A549 (cell line): ENCODE measurements around the gene TMEM156. TPM values are rescaled to one million over a fixed set of nuclear protein-coding genes. Genes with fewer than 3 reads are reported as not detected.

ENCODE experiments used
- ATAC-seq, 2 experiments: fragments of 200-7000 bp in 1 of 2; fragments of >200 bp in 1 of 2; cut with Nextera tagmentation in 1 of 2; cut with Tn5 transposase in 1 of 2; 3 replicates each; pipeline versions ENCODE4 v1.8.0 to v1.9.1; 2018 to 2020; ENCODE audit warnings: mild to moderate bottlenecking in 1 of 2, moderate library complexity in 1 of 2
- CTCF ChIA-PET: fragments of 300-600 bp; sonication (Branson Sonifier 250); formaldehyde crosslinking; extraction: SDS; loops from one replicate; lab custom pipeline; 2021; ENCODE audit warnings: antibody characterized with exemption, inconsistent platforms; lab: Yijun Ruan, JAX
- POLR2A ChIA-PET: fragments of 350-600 bp; formaldehyde crosslinking; extraction: SDS; loops from one replicate; lab custom pipeline; 2021; ENCODE audit warnings: antibody characterized with exemption, inconsistent platforms; lab: Yijun Ruan, JAX
- DNase-seq, 2 experiments: peaks; one replicate each; pipeline versions ENCODE4 v3.0.0 to v3.0.0-alpha.2; 2011 to 2016; ENCODE audit warnings: low read depth in 1 of 2, low spot score in 1 of 2
- FAIRE-seq: peaks from 2 replicates; lab custom pipeline; 2011; peaks lifted over from hg19 to GRCh38; lab: Jason Lieb, UNC
- H3K27ac ChIP-seq, 2 experiments: fragments of >200 bp; sonication (Bioruptor Twin); formaldehyde crosslinking; 3 replicates each; pipeline ENCODE4 v1.5.1; 2016 to 2017
- H3K4me1 ChIP-seq: fragments of >200 bp; sonication (Bioruptor Twin); formaldehyde crosslinking; 3 replicates; pipeline ENCODE4 v1.6.1; 2016
- H3K4me2 ChIP-seq: fragments of >200 bp; sonication (Bioruptor Twin); formaldehyde crosslinking; 3 replicates; pipeline ENCODE4 v1.6.1; 2016
- H3K4me3 ChIP-seq: fragments of >200 bp; sonication (Bioruptor Twin); formaldehyde crosslinking; 3 replicates; pipeline ENCODE4 v1.5.1; 2016
- H3K9me3 ChIP-seq: fragments of >200 bp; sonication (Bioruptor Twin); formaldehyde crosslinking; 3 replicates; pipeline ENCODE4 v1.6.1; 2016
- CEBPB ChIP-seq, 2 experiments: fragments of >200 bp in 1 of 2; sonication (Bioruptor Twin) in 1 of 2; formaldehyde crosslinking in 1 of 2; IDR thresholded peaks; 2 replicates each; pipeline ENCODE4 v1.6.1; 2012 to 2016
- EP300 ChIP-seq, 2 experiments: fragments of >200 bp; sonication (Bioruptor Twin); formaldehyde crosslinking; IDR thresholded peaks; 2 replicates in 1 of 2; 3 replicates in 1 of 2; pipeline ENCODE4 v1.6.1; 2016 to 2017
- FOSL2 ChIP-seq, 2 experiments: fragments of 450-650 bp in 1 of 2; fragments of >200 bp in 1 of 2; sonication (Bioruptor Twin) in 1 of 2; formaldehyde crosslinking; IDR thresholded peaks; 2 replicates each; pipeline versions ENCODE4 v1.5.0 to v1.6.1; 2016 to 2020; ENCODE audit warnings: mild to moderate bottlenecking in 1 of 2, moderate library complexity in 1 of 2
- HDAC2 ChIP-seq: fragments of 200-600 bp; sonication (generic); IDR thresholded peaks from 2 replicates; pipeline ENCODE4 v1.6.1; 2016
- HEYL ChIP-seq: fragments of 250-450 bp; sonication (Bioruptor Pico); IDR thresholded peaks from 2 replicates; pipeline ENCODE4 v1.8.0; 2021; ENCODE audit warnings: mild to moderate bottlenecking, moderate library complexity
- JUN ChIP-seq, 2 experiments: fragments of >200 bp; sonication (Bioruptor Twin); formaldehyde crosslinking; IDR thresholded peaks; 2 replicates in 1 of 2; 3 replicates in 1 of 2; pipeline ENCODE4 v1.6.1; 2016 to 2017
- JUNB ChIP-seq: fragments of >200 bp; sonication (Bioruptor Twin); formaldehyde crosslinking; IDR thresholded peaks from 2 replicates; pipeline ENCODE4 v1.6.1; 2016
- NR3C1 ChIP-seq: fragments of >200 bp; sonication (Bioruptor Twin); formaldehyde crosslinking; IDR thresholded peaks from 3 replicates; pipeline ENCODE4 v1.6.1; 2017
- POLR2A ChIP-seq: IDR thresholded peaks from 2 replicates; pipeline ENCODE4 v1.6.1; 2012; ENCODE audit warnings: mild to moderate bottlenecking, low read length
- RAD21 ChIP-seq, 2 experiments: fragments of >200 bp in 1 of 2; sonication (Bioruptor Twin) in 1 of 2; formaldehyde crosslinking in 1 of 2; IDR thresholded peaks in 1 of 2; conservative IDR thresholded peaks in 1 of 2; 2 replicates in 1 of 2; 3 replicates in 1 of 2; pipeline ENCODE4 v1.6.1; 2012 to 2018; ENCODE audit warnings: inconsistent platforms in 1 of 2
- RCOR1 ChIP-seq: fragments of 150-350 bp; IDR thresholded peaks from 2 replicates; pipeline ENCODE4 v1.6.1; 2014; ENCODE audit warnings: antibody characterized with exemption, low read length, low read depth
- SMC3 ChIP-seq: fragments of >200 bp; sonication (Bioruptor Twin); formaldehyde crosslinking; IDR thresholded peaks from 3 replicates; pipeline ENCODE4 v1.6.1; 2018; ENCODE audit warnings: inconsistent platforms
- ZC3H11A ChIP-seq: fragments of 450-650 bp; IDR thresholded peaks from 2 replicates; pipeline ENCODE4 v1.6.1; 2014; ENCODE audit warnings: antibody characterized with exemption, mild to moderate bottlenecking
- ZFP36 ChIP-seq: fragments of 450-650 bp; IDR thresholded peaks from 2 replicates; pipeline ENCODE4 v1.6.1; 2014; ENCODE audit warnings: borderline replicate concordance; ENCODE audit not compliant: partially characterized antibody
- whole genome bisulfite sequencing: methylation state at CpG from one replicate; pipeline ENCODE4 v1.1.6; 2017; ENCODE audit errors: missing lambda C conversion rate; 5-methylcytosine and 5-hydroxymethylcytosine counted together
- polyA plus RNA-seq, 4 experiments: library from polyadenylated mRNA; depleted of rRNA in 3 of 4; stranded (reverse); fragments of >200 nt; fragmentation: RNase III in 1 of 4; extraction: RNeasy Plus Mini Kit Qiagen cat#74134 plus additional on column Dnase treatment in 1 of 4; gene quantifications; 2 replicates in 3 of 4; 3 replicates in 1 of 4; pipeline ENCODE4 v1.2.3, GENCODE V29; 2011 to 2017
- TF ChIP-seq, protein P1 (sequence below): fragments of >200 bp; sonication (Bioruptor Twin); formaldehyde crosslinking; IDR thresholded peaks from 3 replicates; pipeline ENCODE4 v1.5.1; 2016
- TF ChIP-seq, protein P2 (sequence below): IDR thresholded peaks from 2 replicates; pipeline ENCODE4 v1.6.1; 2012
- TF ChIP-seq, protein P3 (sequence below): IDR thresholded peaks from 2 replicates; pipeline ENCODE4 v1.6.1; 2012; ENCODE audit warnings: low read depth, borderline replicate concordance
- TF ChIP-seq, protein P4 (sequence below): fragments of >200 bp; sonication (Bioruptor Twin); formaldehyde crosslinking; IDR thresholded peaks from 2 replicates; pipeline ENCODE4 v1.6.1; 2016
- TF ChIP-seq, protein P5 (sequence below): fragments of 250-450 bp; sonication (Bioruptor Pico); IDR thresholded peaks from 2 replicates; pipeline ENCODE4 v1.5.0; 2021; ENCODE audit warnings: mild to moderate bottlenecking, moderate library complexity, borderline replicate concordance

Gene TMEM156
- polyA plus RNA-seq, 2 of the 4 experiments (the other 2 are of a cell fraction): 10.4 to 45.1 TPM

DNA sequence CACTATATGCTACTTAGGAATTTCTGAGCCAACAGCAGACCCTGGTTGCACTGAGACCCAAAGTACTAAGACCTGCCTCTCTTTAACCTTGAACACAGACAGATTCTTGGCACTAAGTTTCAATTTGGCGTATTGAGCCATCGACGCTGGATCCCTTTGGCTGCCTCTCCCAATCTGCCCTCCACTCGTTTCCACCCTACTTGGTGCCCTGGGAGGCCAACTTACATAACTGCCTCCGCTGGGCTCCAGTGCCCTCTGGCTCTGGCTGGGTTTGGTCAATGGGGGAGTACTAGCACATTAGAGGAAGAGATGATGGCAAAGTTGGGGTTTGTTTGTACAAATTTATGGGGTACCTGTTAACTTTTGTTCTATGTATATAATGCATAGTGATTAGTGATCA lies 63.5 kb downstream of the TMEM156 start:
- Histone ChIP-seq H3K4me1 (peaks cover 23% of the 10 kb centered on the region), H3K4me2 (no peak overlapping the region), H3K9me3 (no peaks in the 10 kb centered on the region), H3K27ac (peak overlapping the region; percentile 79 to 87; a peak in 4 of 6 replicates), H3K4me3 (no peak overlapping the region)
- DNase-seq: no peak
- no peak for ATAC-seq
- FAIRE-seq: no peak
- ChIA-PET POLR2A (no interaction called here), CTCF (no interaction called here)
- WGBS: 96% methylated on average over 5 of the region's 5 CpGs
- TF ChIP-seq SMC3 (no peak), EP300 (IDR thresholded peaks at IDR 0.05) (no peak), FOSL2 (IDR thresholded peaks at IDR 0.05) (no peak), FOSL2 (CRISPR knock-in tag; IDR thresholded peaks at IDR 0.05) (no peak), RCOR1 (no peak), HDAC2 (no peak)

DNA sequence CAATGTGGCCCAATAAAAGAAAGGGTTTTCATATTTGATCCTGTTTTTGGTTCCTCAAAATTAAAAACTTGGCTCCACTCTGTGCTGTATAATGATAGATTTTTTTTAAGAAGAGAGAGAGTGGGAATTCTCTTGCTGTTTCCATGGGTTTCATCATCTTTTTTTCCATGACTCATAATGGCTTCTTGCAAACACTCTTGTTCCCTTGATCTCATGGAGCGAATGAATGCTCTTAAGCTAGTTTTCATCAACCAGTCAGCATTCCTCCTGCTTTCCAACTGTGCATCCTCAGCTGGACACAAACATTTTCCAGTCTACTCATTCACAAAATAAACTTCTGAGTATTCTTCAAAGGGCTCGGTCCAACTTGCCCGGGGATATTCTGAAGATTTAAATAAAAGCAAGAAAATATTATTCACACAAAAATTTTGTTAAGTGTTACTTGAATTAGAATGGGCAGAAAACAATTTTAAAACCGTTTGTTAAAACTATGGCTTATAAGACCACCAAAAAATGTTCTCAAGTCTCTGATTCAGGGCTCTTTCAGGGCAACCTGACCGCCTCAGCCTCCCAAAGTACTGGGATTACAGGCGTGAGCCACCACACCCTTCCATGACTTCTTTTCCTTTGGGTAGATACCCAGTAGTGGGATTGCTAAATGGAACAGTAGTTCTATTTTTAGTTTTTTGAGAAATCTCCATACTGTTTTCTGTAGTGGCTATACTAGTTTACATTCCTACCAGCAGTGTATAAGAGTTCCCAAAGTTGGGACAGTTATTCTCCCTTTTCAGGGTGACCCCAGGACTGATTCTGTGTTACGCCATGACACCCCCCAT lies 64.7 kb downstream of the TMEM156 start:
- POLR2A ChIA-PET: interaction anchor here (0.7 kb wide), 1 partner anchor 560 kb away, joined by 5 read pairs; the partner anchor contains the start of gene UGDH
- no peak overlapping the region for H3K4me3 ChIP-seq
- H3K27ac ChIP-seq: peak overlapping the region; percentile 79 to 87
- peak overlapping the region; percentile 23 for H3K4me2 ChIP-seq
- FAIRE-seq (no peak), DNase-seq (peak in 1 of 2 experiments; percentile 76), ATAC-seq (peak; percentile 58 to 72; a peak in 5 of 6 replicates)
- TF ChIP-seq, protein P1, sequence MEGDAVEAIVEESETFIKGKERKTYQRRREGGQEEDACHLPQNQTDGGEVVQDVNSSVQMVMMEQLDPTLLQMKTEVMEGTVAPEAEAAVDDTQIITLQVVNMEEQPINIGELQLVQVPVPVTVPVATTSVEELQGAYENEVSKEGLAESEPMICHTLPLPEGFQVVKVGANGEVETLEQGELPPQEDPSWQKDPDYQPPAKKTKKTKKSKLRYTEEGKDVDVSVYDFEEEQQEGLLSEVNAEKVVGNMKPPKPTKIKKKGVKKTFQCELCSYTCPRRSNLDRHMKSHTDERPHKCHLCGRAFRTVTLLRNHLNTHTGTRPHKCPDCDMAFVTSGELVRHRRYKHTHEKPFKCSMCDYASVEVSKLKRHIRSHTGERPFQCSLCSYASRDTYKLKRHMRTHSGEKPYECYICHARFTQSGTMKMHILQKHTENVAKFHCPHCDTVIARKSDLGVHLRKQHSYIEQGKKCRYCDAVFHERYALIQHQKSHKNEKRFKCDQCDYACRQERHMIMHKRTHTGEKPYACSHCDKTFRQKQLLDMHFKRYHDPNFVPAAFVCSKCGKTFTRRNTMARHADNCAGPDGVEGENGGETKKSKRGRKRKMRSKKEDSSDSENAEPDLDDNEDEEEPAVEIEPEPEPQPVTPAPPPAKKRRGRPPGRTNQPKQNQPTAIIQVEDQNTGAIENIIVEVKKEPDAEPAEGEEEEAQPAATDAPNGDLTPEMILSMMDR: no peak
- TF ChIP-seq CEBPB (IDR thresholded peaks at IDR 0.05) (peak in 1 of 2 experiments; percentile 40; a peak in 2 of 4 replicates), FOSL2 (IDR thresholded peaks at IDR 0.05) (0 out of 2 replicates have a peak, but pooled peaks have one; percentile 26), FOSL2 (CRISPR knock-in tag; IDR thresholded peaks at IDR 0.05) (peak; percentile 86), JUNB (peak; percentile 34; the same call in 1 of the 2 replicates), JUN (IDR thresholded peaks at IDR 0.05) (0 out of 5 replicates have a peak, but pooled peaks of 1 of the 2 experiments have one; percentile 24), NR3C1 (no peak), HEYL (no peak), ZC3H11A (no peak), POLR2A (no peak), RAD21 (conservative IDR thresholded peaks at IDR 0.05 in 1 of 2, IDR thresholded peaks at IDR 0.05 in 1 of 2) (no peak)
- TF ChIP-seq, protein P2, sequence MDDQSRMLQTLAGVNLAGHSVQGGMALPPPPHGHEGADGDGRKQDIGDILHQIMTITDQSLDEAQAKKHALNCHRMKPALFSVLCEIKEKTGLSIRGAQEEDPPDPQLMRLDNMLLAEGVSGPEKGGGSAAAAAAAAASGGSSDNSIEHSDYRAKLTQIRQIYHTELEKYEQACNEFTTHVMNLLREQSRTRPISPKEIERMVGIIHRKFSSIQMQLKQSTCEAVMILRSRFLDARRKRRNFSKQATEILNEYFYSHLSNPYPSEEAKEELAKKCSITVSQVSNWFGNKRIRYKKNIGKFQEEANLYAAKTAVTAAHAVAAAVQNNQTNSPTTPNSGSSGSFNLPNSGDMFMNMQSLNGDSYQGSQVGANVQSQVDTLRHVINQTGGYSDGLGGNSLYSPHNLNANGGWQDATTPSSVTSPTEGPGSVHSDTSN: no peak
- TF ChIP-seq, protein P3, sequence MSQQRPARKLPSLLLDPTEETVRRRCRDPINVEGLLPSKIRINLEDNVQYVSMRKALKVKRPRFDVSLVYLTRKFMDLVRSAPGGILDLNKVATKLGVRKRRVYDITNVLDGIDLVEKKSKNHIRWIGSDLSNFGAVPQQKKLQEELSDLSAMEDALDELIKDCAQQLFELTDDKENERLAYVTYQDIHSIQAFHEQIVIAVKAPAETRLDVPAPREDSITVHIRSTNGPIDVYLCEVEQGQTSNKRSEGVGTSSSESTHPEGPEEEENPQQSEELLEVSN: no peak
- TF ChIP-seq, protein P4, sequence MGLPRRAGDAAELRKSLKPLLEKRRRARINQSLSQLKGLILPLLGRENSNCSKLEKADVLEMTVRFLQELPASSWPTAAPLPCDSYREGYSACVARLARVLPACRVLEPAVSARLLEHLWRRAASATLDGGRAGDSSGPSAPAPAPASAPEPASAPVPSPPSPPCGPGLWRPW: peak; percentile 16; the same call in 1 of the 2 replicates
- H3K4me1 ChIP-seq: peaks cover 23% of the 10 kb centered on the region
- H3K9me3 ChIP-seq: no peaks in the 10 kb centered on the region
- WGBS: 75% methylated on average over 7 of the region's 7 CpGs
- CTCF ChIA-PET: interaction anchor here (0.5 to 1.3 kb wide), 5 partner anchors 8 to 168 kb away, joined by 3 to 5 read pairs (median 4); no protein-coding TSS in a partner anchor

DNA sequence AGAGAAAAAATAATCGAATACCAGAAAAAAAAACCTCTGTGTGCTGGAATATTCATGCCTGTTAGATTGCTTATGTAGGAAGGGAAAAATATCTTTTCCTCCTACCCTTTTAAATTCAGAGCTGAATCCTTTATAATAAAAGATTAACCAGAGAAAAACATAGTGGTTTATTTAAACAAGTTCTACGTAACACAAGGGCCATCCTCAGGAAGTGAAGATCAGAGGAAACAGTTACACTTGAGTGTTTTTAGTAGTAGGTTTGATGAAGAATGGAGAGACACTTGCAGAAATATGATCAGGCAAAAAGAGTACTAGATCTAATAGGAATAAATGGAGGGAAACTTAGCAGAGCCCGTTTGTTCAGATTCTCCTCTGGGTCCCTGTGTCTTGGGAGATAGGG lies 66.3 kb downstream of the TMEM156 start:
- peaks cover 23% of the 10 kb centered on the region for H3K4me1 ChIP-seq
- POLR2A ChIA-PET: no interaction called here
- peak overlapping the region; percentile 79 to 87 for H3K27ac ChIP-seq

More for the DNA sequence above, 66.3 kb downstream of the TMEM156 start:
- Histone ChIP-seq H3K4me2 (no peak overlapping the region), H3K9me3 (no peaks in the 10 kb centered on the region), H3K4me3 (no peak overlapping the region)
- ATAC-seq (no peak), DNase-seq (no peak), FAIRE-seq (no peak)
- CTCF ChIA-PET: interaction anchor here (0.7 to 1.2 kb wide), 2 partner anchors 28 to 63 kb away, joined by 3 to 5 read pairs; no protein-coding TSS in a partner anchor
- 89% methylated on average over 3 of the region's 3 CpGs for WGBS
- TF ChIP-seq ZFP36: no peak
- TF ChIP-seq, protein P5, sequence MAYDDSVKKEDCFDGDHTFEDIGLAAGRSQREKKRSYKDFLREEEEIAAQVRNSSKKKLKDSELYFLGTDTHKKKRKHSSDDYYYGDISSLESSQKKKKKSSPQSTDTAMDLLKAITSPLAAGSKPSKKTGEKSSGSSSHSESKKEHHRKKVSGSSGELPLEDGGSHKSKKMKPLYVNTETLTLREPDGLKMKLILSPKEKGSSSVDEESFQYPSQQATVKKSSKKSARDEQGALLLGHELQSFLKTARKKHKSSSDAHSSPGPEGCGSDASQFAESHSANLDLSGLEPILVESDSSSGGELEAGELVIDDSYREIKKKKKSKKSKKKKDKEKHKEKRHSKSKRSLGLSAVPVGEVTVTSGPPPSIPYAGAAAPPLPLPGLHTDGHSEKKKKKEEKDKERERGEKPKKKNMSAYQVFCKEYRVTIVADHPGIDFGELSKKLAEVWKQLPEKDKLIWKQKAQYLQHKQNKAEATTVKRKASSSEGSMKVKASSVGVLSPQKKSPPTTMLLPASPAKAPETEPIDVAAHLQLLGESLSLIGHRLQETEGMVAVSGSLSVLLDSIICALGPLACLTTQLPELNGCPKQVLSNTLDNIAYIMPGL: no peak
